GM21447 (cell line): ENCODE results near the gene KRT7.

Experiments
- ATAC-seq: cut with Tn5 transposase; IDR thresholded peaks from one replicate; pipeline ENCODE4 v1.9.1; 2021; ENCODE audit not compliant: unreplicated experiment

The KRT7 gene

DNA sequence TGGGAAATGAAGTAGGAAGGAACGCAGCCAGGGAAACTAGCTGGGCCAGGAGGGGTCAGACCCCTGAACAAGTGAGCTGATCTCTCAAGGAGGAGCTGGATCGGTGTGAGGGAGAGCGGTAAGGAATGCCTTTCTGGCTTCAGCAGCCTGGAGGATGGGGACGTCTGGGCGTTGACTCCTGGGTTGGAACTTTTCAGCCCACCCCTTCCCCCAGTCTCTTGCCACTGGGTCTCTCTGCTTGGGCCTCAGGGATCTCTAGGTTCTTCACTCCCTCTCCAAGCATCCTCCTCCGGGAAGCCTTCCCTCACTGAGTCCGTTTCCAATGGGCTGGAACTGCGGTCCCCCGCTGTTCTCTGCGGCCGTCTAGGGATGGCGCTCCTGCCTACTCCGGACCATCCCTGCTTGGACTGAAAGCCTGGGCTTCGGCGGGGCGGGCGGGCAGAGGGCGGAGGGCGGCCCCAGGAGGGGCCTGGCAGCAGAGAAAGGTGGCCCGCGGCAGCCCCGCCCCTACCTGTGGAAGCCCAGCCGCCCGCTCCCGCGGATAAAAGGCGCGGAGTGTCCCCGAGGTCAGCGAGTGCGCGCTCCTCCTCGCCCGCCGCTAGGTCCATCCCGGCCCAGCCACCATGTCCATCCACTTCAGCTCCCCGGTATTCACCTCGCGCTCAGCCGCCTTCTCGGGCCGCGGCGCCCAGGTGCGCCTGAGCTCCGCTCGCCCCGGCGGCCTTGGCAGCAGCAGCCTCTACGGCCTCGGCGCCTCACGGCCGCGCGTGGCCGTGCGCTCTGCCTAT lies at the start of gene KRT7:
KRT7 (plus strand) TSS at position 570 of the 788 bp plus-strand sequence; CDS start at position 624, 54 bp downstream.
- no peak for ATAC-seq

DNA sequence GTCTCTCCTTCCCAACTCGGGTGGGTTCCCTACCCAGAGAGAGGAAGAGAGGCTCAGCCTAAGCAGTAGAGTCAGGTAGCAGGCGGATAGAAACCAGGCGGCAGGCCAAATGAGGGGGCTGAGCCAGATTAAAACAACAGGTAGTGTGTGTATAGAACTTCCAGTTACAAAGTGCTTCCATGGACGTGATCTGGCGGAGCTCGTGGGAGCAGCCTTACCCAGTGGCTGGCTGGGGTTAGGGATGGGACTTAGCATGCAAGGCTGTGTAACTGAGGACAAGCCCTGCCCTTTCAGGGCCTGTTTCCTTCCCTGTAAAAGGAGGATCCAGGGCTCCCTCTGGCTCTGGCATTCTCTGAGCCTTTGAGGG lies 49.5 kb upstream of the KRT7 start:
- ATAC-seq, result no peak

DNA sequence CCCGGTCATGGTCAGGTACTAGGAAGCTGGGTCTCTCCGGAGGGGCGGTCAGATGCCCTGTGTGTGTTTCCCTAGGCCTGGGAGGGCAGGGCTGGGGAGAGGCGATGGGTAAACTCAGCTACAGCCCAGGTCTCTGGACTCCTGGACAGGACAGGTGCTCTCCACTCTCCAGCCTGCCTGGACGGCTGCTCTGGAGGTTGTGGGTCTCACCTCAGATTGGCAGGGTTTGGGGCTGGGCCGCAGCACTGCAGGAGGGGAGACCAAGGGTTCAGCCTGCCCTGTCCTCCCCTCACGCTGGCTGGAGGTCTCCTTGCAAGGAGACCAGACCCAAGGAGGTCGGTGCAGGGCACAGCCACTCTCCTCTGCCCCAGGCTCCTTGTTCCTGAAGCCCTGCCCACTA lies 49.1 kb upstream of the KRT7 start:
- no peak for ATAC-seq

DNA sequence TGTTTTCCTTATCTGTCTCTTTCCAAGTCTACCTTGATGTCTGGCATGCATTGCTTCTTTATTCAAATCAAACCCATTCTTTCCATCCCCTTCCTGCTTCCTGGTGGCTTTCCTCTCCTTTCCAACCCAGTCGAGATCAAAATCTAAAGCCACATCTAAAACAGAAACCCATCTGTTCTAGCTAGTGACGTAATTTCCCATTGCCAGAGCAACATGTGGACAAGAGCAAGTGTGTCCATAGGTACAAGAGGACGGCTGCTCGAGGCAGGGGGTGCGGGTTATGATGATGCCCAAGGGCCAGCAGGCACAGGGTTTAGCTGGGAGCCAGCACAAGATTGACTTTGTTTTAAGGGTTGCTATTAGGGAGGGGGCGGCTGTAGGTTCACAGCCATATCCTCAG lies 48.2 kb upstream of the KRT7 start:
- ATAC-seq, result no peak

DNA sequence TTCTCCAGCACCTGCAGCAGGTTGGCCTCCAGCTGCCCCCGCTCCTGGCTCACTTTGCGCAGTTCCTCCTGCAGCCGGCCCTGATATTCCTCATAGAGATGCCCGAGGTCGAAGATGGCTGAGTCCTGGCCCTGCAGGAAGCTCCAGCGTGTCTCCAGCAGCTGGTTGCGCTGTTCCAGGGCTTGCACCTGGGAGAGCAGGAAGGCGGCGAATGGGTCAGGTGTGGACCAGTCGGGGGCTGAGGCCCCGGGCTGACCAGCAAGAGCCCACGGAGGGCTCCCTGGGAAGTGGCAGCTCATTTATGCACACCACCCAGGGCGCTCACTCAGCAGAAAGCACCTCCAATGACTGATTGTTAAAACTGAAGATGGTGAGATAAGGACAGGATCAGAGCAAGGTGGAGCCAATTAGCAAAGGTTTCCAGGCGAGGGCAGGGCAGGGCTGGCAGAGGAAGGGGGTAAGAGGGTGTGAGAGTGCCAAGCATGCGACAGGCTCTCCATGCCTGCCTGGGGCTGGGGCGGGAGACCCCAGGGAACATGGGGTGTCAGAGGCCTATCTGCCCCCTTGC lies 47.6 kb upstream of the KRT7 start:
- no peak for ATAC-seq

DNA sequence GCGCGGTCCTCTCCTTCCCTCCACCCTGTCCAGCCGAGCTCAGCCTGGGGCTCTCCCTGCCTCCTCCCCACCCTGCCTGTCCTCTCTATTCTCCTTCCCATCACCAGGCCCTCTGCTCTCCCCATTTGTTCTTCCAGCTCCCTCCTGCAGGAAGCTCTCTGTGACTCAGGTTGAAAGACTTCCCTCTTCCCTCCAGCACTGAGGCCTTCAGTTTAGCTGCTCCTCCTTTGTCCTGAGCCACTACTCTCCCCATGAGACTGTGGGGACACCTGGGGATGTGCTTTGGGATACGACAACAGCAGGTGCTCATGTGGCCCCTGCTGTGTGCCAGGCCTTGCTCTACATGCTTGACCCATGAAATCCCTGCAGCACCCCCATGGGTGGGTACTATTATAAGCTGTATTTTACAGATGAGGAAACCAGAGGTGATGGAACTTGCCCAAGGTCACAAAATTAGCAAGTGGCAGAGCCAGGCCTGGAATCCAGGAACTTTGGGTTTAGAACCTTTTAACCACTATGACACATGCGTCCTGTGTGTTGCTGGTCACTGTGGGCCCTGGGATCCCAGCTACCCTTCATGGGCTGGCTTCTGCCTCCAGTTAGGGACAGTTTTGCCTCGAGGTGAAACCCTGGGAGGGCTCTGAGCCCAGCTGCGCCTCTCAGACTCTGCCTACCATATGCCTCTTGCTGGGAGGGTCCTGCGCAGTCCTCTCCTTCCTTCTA lies 46.8 kb upstream of the KRT7 start:
- no peak for ATAC-seq

DNA sequence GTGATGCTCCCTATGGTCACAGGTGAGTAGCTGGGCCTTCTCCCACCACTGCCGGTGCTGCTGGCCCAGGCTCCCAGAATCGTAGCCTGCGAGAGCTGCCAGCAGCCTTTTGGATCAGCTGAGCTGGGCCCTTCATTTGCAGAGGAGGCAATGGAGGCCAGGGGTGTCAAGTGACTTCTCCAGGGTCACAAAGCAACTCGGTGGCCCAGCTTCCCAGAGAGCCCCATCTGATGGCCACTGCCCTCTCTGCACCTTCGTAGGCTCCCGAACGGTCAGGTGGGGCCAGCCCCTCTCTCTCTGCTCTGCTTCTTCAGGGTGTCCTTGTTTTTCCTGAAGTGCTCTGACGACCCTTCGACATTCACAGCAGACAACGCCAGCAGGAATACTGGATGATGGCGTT lies 45.8 kb upstream of the KRT7 start:
- ATAC-seq, result no peak

DNA sequence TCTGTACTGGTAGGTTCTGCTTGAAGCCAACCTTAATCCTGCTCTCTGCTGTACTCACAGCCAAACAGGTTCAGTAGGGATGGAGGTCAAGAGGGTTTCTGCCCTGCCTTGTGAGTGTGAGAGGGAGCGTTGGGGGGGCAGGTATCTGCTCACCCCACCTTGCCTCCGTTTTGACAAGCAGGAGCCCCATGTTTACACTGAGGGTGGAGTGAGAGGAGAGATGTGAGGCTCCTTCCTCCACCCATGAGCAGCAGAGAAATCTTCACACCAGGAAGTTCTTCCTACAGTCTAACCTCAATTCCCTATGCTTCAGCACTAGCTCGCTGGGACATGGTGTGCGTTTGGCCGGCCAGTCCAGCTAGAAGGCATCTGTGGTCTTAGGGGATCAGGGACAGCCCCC lies 45.4 kb upstream of the KRT7 start:
- ATAC-seq, result no peak

DNA sequence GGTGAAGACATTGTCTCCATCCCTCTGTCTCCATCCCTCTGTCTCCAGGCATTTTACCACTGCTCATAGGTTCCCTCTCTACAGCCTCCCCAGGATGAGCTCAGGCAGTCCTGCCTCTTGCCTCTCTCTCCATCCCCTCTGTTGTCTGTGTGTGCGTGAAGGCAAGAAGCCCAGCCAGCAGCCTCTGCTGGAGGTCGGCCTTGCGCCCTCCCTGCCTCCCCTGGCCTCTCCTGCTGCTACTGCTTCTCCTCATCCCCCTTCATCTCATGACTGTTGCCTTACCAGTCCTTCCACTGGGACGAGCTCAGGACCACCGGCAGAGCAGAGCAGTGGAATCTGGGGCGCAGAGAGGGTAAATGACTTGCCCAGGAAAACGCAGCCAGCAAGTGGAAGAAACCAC lies 44.4 kb upstream of the KRT7 start:
- no peak for ATAC-seq

DNA sequence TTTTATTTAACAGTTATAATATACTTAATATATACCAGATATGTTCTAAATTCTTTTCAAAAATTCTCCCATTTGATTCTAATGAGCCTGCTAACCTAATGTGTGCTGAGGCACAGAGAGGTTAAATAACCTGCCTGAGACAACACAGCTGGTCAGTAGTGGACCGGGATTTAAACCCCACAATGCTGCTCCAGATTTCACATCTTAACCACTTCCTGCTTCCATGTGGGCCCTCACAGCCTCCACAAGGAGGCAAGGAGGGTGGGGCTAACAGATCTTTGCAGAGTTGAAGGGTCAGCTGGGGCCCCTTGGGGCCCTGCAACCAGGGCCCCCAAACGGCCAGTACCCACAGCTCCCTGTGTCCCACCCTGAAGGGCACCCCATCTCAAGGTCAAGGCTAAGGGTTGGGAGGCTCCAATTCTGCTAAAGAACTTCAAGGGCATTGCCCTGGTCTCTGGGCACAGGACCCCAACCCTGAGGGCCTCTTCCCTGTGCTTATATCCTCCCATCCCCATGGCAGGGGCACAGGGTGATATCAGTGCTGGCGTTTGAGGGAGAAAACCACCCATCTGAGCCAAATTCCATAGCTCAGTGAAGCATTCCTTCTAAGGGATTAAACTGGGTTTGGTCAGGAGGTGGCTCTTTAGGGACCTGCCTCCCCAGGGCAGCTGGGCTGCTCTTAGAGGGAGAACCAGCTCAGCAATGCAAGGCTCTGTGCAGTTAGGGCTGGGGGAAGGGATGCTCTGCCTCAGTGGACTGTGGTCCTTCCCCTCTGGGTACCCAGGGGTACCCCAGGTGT lies 43.5 kb upstream of the KRT7 start:
- ATAC-seq, result no peak

DNA sequence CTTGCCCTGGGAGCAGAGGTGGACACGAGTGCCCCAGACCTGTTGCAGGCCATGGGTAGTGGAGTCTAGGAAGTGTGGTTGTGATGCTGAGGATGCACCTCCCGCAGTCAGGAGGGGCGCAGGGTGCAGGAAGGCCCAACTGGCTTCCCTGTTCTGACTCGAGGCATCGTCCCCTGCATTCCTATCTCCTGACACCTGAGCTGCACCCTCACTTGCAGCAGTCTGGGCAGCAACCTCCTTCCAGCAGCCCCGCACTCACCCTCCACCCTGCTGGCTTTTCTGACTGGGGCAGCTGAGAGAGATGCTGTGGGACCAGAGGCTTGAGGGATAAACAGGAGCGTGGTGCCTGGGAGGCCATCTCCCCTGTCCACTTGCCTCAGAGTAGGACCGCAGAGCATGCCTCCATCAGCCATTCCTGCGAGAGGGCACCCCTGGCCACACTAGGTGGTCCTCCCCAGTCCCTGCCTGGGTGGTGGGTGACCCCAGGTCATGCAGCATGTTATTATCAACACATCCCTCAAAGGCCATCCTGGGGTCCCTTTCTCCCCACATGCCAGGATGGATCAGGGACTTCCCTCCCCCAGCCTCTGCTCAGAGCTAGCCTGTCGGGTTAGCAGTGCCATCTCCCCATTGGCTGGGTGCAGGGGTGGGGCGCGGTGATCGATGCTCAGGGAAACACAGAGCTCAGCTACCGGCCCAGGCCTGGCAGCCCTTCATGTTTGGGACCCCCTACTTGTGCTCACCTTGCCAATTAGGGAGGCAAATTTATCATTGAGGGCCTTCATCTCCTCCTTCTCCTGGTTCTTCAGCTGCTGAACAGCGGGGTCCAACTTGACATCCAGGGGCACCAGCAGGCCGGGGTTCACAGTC lies 41.9 kb upstream of the KRT7 start:
- ATAC-seq, result no peak

DNA sequence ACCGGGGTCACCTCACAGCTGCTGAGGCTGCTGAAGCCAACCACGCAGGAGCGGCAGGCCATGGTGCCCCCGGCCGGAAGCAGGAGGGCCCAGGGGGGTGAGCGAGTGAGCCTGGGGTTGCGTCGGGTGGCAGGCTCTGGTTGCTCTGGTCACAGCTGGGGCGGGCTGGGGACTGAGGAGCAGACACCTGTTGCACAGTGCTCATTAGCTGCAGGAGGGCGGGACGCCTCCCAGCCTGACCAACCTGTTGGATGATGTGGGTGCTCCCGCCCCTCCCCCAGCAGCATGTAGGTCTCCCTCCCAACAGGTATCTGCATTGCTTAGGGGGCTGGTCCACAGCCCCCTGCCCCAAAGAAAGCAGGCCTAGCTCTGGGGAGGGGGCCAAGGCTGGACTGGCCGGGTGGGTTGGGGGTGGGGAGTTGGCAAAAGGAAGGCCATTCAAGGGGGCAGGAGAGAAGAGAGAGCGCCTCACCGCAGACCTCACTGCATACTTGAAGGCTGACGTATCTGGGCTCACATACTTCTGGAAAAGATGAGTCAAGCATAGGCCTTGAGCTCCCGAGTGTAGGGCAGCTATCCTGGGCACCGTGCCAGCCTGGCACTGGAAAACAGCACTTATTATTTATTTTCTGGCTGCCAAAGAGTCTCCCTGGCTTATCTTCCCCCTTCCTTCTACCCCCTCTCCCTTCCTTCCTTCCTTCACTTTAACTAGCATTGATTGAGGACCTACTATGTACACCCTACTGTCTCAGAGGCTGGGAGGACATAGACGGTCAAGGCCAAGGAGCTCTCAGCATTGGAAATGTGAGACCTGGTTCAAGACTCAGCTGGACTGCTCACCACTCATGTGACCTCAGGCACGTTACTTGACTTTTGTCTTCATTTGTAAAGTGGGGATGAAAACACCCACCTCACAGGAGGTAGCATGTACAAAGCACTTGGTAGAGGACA lies 40.9 kb upstream of the KRT7 start, which contains the start of gene KRT80:
KRT80 (minus strand) TSS at position 174 of the 951 bp plus-strand sequence; CDS start at position 62, 112 bp downstream.
- no peak for ATAC-seq

DNA sequence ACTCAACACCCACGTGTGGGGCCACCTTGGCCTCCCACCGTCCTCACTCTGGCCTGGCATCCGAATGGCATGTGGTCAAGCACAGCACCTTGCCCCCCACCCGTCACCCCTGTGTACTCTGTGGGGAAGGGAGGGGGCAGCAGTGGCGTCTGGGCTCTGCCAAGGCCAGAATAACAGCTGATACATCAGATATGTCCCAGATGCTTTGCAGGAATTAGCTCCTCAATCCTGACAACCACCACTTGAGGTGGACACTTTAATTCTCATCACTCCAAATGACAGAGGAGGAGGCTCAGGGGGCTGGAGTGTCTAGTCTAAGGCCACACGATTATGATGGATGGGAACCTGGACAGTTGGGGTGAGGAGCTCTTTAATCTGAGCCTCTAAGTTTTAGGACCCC lies 39.5 kb upstream of the KRT7 start:
- no peak for ATAC-seq

DNA sequence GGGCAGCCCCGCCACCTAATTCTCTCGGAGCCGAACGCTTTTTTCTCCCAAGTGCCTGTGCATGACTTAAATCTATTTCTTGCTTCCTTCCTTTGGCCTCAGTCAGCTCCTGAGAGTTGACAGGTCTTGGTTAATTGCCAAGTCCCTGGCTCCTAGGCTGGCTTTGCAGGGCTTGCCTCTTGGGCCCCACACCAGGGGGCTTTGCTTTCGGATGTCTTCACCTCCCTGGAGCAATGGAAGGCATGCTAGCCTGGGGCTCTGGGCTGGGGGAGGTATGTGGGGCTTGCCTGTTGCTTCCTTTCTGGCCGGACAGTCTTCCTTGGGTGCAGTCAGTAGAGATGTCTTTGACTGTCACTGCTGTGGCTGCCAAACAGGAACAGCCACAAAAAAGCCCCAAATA lies 39.1 kb upstream of the KRT7 start:
- no peak for ATAC-seq

DNA sequence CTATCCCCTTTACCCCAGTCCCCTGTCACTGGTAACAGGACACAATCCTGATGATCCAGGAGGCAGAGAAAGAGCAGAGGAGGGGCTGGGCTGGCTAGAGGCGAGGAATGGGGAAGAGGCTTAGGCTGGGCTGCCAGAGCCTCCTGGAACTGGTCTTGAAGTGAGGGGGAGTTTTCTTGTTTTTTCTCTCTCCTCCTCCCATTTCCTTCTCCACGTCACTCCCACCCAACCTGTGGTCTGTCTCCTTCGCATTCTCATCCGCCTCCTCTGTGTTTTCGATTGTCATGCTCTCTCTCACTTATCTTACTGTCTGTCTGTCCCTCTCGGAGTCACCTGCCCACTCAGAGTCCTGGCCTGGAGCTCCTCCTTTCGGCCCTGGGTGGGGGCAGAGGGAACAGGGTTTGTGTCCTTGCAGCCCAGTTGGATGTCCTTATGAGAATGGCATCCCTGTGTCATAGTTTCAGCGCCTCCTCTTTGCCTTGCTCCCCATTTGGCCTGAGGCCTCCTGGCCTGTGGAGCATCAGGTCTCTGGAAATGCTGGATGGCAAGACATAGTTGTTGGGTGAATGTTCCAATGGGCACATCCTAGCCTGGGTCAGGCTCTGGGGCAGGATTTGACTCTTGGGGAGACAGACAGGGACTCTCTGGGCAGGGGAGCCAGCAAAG lies 37.8 kb upstream of the KRT7 start:
- ATAC-seq, result no peak

DNA sequence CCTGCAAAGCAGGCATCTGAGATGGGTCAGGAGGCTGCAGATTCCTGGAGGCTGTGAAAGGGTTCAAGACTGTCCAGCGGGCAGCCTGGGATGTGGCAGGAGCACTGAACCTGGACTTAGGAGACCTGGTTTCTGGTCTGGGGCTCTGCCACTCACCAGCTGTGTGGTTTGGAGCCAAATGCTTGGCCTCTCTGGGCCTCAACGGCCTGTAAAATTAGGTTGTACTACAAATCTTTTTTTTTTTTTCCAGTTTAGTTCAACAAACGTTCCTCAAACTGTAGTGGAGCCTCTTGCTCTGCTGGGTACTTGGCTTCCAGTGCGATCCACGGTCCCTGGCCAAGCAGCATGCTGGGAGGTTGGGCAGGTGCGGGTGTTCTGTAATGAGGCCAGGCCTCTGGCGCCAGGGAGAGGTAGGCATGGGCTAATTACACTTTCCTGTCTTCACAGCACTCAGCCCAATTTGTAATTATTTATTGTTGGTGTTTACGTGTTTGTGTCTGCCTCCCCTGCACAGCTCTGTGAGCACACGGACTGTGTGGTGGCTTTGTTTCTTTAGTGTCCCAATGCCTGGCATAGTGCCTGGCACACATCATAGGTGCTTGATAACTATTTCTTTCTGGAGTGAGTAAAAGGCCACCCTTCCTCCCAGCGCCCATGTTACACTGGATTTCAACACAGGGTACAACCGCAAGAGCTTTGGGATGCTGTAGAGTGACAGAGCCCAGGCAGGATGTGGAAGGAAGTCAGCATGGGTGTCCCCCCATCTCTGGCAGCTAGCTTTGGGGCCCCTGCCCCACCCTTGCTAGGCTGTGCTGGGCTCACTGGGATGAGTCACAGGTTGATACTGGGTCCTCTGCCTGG lies 35.4 kb upstream of the KRT7 start:
- no peak for ATAC-seq

DNA sequence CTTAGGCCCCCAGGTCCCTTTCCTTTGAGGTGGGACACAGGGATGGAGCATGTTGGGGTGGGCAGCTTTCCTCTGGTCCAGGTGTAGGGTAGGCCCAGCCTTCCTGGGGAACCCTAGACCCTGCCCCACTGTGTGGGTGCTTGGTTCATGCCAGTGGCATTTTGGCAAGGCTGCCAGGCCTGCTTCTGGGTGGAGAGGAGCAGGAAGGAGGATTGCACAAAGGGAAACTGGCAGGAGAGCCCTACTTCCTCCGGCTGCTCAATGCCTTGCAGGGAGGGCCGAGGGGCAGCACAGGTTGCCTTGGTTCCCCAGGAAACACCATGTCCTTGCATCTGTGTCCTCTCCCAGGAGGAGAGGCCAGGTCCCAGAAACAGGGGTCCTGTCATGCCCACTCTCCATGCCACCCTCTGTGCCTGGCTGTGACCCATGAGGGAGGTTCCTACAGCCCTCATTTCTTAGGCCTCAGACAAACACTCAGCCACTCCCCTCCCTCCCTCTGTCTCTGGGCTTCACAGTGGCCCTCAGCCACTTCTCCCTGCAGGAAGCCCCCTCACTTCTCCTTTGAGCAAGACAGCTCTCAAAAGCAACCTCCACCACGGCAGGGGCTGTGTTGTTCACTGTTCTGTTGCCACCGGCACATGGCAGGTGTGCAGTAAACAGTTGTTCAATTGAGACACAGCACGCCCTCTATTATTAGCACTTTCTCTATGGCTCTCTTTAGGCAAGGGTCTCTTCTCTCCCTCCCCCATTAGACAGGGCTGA lies 34.4 kb upstream of the KRT7 start:
- no peak for ATAC-seq
